ENCODE data around the gene CDK11A.

DNA sequence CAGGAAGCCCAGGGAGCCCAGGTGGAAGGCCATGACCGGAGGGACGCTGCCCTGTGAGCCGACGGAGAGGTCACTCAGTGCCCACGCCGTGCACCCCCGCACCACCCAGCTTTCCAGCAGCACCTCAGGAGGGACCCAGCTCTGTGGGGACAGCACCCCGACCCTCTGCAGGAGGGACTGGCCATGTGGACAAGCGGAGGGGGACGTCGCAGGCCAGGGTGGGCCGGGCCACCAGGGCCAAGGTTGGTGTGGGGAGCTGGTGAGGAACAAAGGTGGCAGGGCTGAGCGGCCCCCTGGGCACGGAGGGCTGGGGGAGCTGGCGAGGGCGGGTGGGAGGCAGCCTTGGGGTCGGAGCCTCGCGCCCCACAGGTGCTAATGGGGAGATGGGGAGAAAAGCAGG is 31.3 kb upstream of the CDK11A start:
- TF ChIP-seq, protein P1, sequence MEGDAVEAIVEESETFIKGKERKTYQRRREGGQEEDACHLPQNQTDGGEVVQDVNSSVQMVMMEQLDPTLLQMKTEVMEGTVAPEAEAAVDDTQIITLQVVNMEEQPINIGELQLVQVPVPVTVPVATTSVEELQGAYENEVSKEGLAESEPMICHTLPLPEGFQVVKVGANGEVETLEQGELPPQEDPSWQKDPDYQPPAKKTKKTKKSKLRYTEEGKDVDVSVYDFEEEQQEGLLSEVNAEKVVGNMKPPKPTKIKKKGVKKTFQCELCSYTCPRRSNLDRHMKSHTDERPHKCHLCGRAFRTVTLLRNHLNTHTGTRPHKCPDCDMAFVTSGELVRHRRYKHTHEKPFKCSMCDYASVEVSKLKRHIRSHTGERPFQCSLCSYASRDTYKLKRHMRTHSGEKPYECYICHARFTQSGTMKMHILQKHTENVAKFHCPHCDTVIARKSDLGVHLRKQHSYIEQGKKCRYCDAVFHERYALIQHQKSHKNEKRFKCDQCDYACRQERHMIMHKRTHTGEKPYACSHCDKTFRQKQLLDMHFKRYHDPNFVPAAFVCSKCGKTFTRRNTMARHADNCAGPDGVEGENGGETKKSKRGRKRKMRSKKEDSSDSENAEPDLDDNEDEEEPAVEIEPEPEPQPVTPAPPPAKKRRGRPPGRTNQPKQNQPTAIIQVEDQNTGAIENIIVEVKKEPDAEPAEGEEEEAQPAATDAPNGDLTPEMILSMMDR (IDR thresholded peaks at IDR 0.05): no peak
- TF ChIP-seq POLR2A (IDR thresholded peaks at IDR 0.05; ENCODE audit: low read depth): no peak

Data from esophagus muscularis mucosa (tissue), 3 donors.